CD4-positive, alpha-beta T cell treated with Interleukin-4 for 4 hours (primary cell): ENCODE results near the gene RBCK1.
"Not testable (repeated sequence)": the region's sequence is repeated elsewhere in the genome, so short reads cannot be mapped to it uniquely, and the experiment has no call there.

Experiments used
- DNase-seq: peaks from one replicate; pipeline ENCODE4 v3.0.0-alpha.2; 2020

The RBCK1 gene

GRCh38 chr20:407953-408842, at the start of gene RBCK1:
RBCK1 (plus strand) TSS chr20:408299; CDS start chr20:408758, 459 bp downstream.
- peak; percentile 87 for DNase-seq

GRCh38 chr20:358891-359555, 49.1 kb upstream of the RBCK1 start:
- no peak for DNase-seq

- DNase-seq: no peak
Measured at GRCh38 chr20:361561-361960, 46.5 kb upstream of the RBCK1 start.

GRCh38 chr20:362271-363254, 45.5 kb upstream of the RBCK1 start:
- DNase-seq: no peak

DNA sequence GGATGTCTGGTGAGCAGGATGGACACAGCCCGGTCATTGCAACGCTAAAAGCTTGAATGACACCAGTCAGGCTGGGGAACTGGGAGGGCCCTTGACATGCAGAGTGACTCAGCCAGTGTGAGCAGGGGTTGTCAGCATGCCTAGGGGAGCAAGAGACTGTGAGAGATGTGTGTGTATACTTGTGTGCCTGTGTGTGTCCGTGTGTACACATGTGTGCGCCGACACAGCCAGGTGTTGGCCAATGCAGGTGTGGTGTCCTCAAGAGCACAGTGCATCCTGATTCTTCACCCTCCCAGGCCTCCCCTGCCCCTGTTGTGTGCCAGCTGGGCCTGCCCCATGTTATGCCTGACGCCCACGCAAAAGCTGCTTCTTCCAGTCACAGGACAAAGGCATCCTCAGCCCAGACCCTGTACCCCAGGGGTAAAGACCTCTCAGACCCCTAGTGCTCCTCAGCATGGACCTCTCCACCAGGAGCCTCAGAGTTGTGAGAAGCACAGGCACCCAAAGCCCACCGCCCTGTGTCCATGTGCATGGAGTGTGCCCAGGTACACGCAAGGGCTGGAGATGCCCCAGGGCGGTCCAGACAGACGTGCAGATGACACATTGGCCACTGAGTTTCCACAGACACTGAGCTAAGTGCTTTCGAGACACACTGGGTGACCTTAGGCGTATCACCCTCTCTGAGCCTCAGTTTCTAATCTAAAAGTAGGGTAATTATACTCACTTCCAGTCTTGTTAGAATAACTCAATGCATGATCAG, 44.6 kb upstream of the RBCK1 start:
- no peak for DNase-seq

GRCh38 chr20:364905-365794, 42.9 kb upstream of the RBCK1 start:
- no peak for DNase-seq

GRCh38 chr20:366041-366718, 41.9 kb upstream of the RBCK1 start:
- DNase-seq: no peak

DNA sequence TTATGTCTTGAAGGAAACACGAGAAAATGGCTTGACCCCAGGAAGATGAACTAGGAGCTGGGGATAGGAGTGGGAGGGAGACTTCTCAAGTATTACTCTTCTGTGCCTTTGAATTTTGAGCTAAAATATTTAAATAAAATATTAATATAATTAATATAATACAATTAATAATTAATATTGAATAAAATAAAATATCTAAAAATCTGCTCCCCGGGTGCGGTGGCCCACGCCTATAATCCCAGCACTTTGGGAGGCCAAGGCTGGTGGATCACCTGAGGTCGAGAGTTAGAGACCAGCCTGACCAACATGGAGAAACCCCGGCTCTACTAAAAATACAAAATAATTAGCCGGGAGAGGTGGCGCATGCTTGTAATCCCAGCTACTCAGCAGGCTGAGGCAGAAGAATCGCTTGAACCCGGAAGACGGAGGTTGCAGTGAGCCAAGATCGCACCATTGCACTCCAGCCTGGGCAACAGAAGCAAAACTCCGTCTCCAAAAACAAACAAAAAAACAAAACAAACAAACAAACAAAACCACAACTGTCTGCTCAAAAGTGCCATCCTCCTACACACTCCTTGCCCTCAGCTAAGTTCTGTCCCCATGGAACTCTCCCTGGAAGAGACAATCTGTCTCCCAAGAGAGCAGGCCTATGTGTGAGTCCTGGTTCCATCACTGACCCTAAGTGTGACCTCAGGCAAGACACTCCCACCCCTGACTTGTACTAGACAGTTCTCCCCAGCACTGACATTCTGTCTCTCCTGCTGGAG, 41.2 kb upstream of the RBCK1 start:
- no peak for DNase-seq

- DNase-seq: no peak
Measured at GRCh38 chr20:367486-367887, 40.6 kb upstream of the RBCK1 start.

- DNase-seq: no peak
Measured at GRCh38 chr20:368915-369314, 39.2 kb upstream of the RBCK1 start.

GRCh38 chr20:370151-370600, 37.9 kb upstream of the RBCK1 start:
- no peak for DNase-seq

DNA sequence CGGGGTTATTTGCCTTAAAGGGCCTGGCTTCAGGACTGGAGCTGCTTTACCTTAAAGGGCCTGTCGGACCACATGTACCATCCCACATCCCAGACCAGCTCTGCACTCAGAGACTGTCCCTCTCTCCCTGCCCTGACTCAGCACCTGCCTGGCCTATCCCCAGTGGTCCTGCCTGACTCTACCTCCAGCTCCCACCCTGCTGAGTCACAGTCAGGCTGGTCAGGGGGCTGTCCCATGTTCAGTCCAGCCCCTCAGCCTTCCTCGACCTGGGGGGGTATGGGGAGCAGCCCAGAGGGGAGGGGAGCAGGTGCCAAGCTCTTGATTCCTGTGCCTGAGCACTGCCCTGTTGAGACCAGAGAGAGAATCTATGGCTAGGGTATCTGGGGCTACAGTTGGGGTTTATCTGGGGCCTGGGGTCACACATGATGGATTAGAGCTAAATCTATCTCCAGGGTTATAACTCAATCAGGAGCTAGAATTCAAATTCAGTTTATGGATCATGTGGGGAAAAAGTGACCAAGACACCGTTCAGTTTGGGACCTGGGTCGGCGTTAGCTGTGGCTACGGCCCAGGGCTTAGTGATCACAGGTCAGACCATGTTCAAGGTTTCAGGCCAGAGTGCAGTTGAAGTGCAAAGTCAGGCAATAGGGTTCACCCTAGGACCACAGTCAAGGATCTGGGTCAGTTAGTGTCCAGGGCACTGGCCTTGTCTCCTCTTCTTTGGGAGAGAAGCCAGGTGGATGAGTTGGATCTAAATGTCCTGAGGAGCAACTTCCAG, 36.9 kb upstream of the RBCK1 start:
- DNase-seq: no peak

DNA sequence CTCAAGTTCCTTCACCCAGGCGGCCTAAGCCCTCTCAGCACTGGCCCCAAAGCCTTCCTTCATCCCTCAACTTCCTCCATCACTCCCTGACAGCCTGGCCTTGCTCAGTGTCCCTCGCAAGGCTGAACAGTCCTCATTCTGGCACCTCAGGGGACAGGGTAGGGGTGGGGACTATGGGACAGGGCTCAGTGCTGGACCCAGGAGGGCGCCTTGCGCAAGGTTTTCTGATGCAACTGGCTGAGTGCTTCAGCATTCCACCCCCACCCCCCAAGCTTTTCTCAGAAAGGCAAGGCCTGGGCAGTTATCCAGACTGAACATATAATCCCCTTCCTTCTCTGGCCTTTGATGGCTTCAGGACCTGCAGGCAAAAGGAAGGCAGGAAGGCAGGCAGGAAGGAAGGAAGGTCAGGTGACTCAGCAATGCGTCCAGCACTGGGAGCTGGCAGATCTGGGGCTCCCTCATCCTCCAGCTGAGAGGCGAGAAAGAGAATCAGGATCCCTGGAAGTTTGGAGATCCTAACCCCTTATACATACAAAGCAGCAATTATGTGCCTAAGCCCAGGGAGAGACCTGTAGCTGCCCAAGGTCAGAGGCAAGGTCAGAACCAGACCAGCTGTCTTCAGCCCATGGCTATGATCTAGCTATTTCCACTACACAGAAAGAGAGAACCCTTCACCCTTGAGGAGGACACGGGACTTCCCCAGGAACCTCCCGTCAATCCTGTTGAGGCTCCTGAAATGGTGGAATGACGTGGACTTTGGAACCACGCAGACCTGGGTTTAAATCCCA, 36.1 kb upstream of the RBCK1 start:
- DNase-seq: no peak

DNA sequence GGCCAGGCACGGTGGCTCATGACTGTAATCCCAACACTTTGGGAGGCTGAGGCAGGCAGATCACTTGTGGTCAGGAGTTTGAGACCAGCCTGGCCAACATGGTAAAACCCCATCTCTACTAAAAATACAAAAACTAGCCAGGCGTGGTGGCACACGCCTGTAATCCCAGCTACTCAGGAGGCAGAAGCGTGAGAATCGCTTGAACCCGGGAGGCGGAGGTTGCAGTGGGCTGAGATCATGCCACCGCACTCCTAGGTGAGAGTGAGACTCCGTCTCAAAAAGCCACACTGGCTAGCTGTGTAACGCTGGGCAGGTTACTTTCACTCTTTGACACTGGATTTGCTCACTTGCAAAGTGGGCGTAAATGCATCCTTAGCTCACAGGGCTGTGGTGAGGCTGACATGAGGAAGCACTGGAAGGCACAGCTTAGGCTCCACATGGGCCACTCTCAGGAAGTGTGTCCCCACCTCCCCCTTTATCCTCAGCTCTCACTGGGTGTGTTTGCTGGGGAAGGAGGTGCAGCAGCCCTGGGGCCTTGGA, 35.5 kb upstream of the RBCK1 start:
- not testable (repeated sequence) for DNase-seq

DNA sequence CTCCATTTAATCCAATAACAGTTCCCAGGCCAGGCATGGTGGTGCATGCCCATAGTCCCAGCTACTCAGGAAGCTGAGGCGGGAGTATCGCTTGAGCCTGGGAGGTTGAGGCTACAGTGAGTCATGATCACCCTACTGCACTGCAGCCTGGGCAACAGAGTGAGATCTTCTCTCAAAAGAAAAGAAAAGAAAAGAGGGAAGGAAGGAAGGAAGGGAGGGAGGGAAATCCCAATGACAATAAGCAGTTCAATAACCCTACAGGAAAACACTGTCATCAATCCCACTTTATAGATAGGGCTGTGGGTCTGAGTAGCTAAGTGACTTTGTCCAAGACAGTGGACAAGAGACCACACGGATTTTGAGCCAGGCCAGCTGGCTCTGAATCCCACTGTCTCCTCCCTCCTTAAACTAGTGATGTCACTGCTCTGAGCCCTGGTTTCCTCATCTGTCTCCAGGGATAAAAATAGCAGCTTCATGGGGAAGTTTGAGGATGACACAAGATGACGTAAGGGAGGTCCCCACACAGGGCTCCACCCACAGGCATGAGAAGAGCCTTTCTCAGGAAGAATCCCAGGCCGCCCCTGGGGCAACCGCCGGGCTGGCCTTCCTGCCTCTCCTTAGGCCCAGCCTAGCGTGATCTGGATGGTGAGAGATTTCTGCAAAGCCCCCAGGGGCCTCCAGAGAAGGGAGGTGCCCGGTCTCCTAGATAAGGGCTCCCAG, 34.8 kb upstream of the RBCK1 start:
- no peak for DNase-seq

GRCh38 chr20:375265-375889, 32.7 kb upstream of the RBCK1 start:
- no peak for DNase-seq

DNA sequence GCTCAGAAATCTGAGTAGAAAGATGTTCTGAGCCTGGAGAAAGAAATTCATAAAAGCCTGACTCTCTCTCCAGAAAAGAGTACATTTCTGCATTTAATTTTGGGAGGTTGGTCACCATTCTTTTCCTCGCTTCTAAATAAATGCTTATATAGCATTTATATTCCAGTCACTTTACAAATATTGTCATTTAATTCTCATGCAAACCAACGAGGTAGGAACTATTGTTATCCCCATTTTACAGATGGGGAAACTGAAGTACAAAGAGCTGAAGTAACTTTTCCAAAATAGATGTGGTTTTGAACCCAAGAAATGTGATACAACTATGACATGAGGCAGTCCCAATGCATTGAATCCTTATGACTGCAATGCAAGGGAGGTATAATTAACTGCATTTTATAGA, 32.0 kb upstream of the RBCK1 start:
- no peak for DNase-seq
